H1 (cell line): ENCODE measurements around the gene FLRT1. TPM values are rescaled to one million over a fixed set of nuclear protein-coding genes. Genes with fewer than 3 reads are reported as not detected.
A peak's percentile ranks its signal among the peaks of the same experiment; 100 is the strongest.

Source experiments
- CTCF ChIA-PET: fragments of 300-600 bp; sonication (Branson Sonifier 250); formaldehyde crosslinking; loops from one replicate; lab custom pipeline; 2021; ENCODE audit not compliant: partially characterized antibody; lab: Charles Lee
- POLR2A ChIA-PET: fragments of 300-600 bp; sonication (Branson Sonifier 250); formaldehyde crosslinking; loops from one replicate; lab custom pipeline; 2021; ENCODE audit warnings: inconsistent platforms; ENCODE audit not compliant: partially characterized antibody; lab: Charles Lee
- DNase-seq, 2 experiments: peaks; one replicate each; pipeline versions ENCODE4 v3.0.0 to v3.0.0-alpha.2; 2010 to 2022; ENCODE audit warnings: low spot score in 2 of 2, low read depth in 1 of 2, mixed read lengths in 1 of 2
- FAIRE-seq: peaks from 2 replicates; lab custom pipeline; 2011; peaks lifted over from hg19 to GRCh38; lab: Jason Lieb, UNC
- H2AFZ ChIP-seq: 2 replicates; pipeline ENCODE4 v1.8.1; 2012; ENCODE audit warnings: low read length, inconsistent platforms
- H2AK5ac ChIP-seq: 2 replicates; pipeline ENCODE4 v1.6.1; 2013; ENCODE audit warnings: low read depth, low read length
- H2BK120ac ChIP-seq: replicated peaks from 2 replicates; pipeline ENCODE3; 2013; ENCODE audit warnings: low read depth, low read length, inconsistent platforms
- H2BK12ac ChIP-seq: 2 replicates; pipeline ENCODE4 v1.6.1; 2013; ENCODE audit warnings: low read depth, low read length
- H2BK15ac ChIP-seq: 2 replicates; pipeline ENCODE4 v1.6.1; 2013; ENCODE audit warnings: low read length
- H2BK20ac ChIP-seq: 2 replicates; pipeline ENCODE4 v1.6.1; 2013; ENCODE audit warnings: low read length
- H2BK5ac ChIP-seq: 2 replicates; pipeline ENCODE4 v1.6.1; 2013; ENCODE audit warnings: low read depth, low read length
- H3K14ac ChIP-seq: 2 replicates; pipeline ENCODE4 v1.6.1; 2013; ENCODE audit warnings: inconsistent platforms; ENCODE audit not compliant: insufficient read length
- H3K18ac ChIP-seq: 2 replicates; pipeline ENCODE4 v1.6.1; 2013; ENCODE audit warnings: low read length; ENCODE audit errors: extremely low read depth
- H3K23ac ChIP-seq: 2 replicates; pipeline ENCODE4 v1.6.1; 2013; ENCODE audit warnings: inconsistent platforms; ENCODE audit not compliant: insufficient read length
- H3K23me2 ChIP-seq: 2 replicates; pipeline ENCODE4 v1.6.1; 2013; ENCODE audit warnings: low read depth, low read length
- H3K27ac ChIP-seq: 2 replicates; pipeline ENCODE4 v1.6.1; 2011; ENCODE audit warnings: low read depth, low read length, inconsistent platforms
- H3K27me3 ChIP-seq, 4 experiments: replicated peaks in 1 of 4; 1 replicate in 1 of 4; 2 replicates in 3 of 4; pipeline versions ENCODE4 v1.6.1 to v1.8.1; 2011 to 2013; ENCODE audit warnings: low read length in 3 of 4, mild to moderate bottlenecking in 3 of 4, inconsistent platforms in 2 of 4, mixed read lengths in 2 of 4, moderate library complexity in 1 of 4; ENCODE audit not compliant: control insufficient read depth in 3 of 4, insufficient read depth in 3 of 4; ENCODE audit errors: extremely low read depth in 1 of 4
- H3K36me3 ChIP-seq, 4 experiments: 2 replicates each; pipeline versions ENCODE4 v1.6.1 to v1.8.1; 2011 to 2013; ENCODE audit warnings: mild to moderate bottlenecking in 4 of 4, low read length in 3 of 4, moderate library complexity in 2 of 4, control low read depth in 1 of 4, inconsistent platforms in 1 of 4; ENCODE audit not compliant: insufficient read depth in 4 of 4, control insufficient read depth in 2 of 4
- H3K4ac ChIP-seq: replicated peaks from 2 replicates; pipeline ENCODE3; 2013; ENCODE audit warnings: low read length, low read depth, mixed read lengths, inconsistent platforms; ENCODE audit not compliant: insufficient read length
- H3K4me1 ChIP-seq, 4 experiments: replicated peaks in 1 of 4; 1 replicate in 1 of 4; 2 replicates in 3 of 4; pipeline versions ENCODE4 v1.6.1 to v1.8.1; 2011 to 2013; ENCODE audit warnings: low read length in 3 of 4, inconsistent platforms in 2 of 4, mixed read lengths in 1 of 4; ENCODE audit not compliant: insufficient read depth in 4 of 4, control insufficient read depth in 3 of 4
- H3K4me2 ChIP-seq, 2 experiments: 2 replicates each; pipeline versions ENCODE4 v1.6.1 to v1.8.1; 2011 to 2013; ENCODE audit warnings: low read depth in 2 of 2, low read length in 2 of 2, control low read depth in 1 of 2, inconsistent platforms in 1 of 2, mild to moderate bottlenecking in 1 of 2; ENCODE audit not compliant: insufficient read depth in 1 of 2
- H3K4me3 ChIP-seq, 4 experiments: fragments of 200-600, 300-600 bp in 1 of 4; sonication (generic), shearing (Covaris generic), sonication (Bioruptor Twin) in 1 of 4; 2 replicates each; pipeline versions ENCODE4 v1.5.1 to v1.8.1; 2011 to 2016; ENCODE audit warnings: low read length in 4 of 4, low read depth in 3 of 4, control low read depth in 2 of 4, inconsistent platforms in 2 of 4, mild to moderate bottlenecking in 2 of 4, mixed read lengths in 1 of 4, moderate library complexity in 1 of 4; ENCODE audit not compliant: insufficient read depth in 2 of 4; ENCODE audit errors: extremely low read depth in 1 of 4
- H3K56ac ChIP-seq: replicated peaks from 2 replicates; pipeline ENCODE3; 2013; ENCODE audit warnings: low read depth, mild to moderate bottlenecking, mixed read lengths, low read length, inconsistent platforms; ENCODE audit not compliant: insufficient read length
- H3K79me1 ChIP-seq: 2 replicates; pipeline ENCODE4 v1.6.1; 2013; ENCODE audit warnings: low read depth, low read length, control low read depth
- H3K79me2 ChIP-seq, 2 experiments: 2 replicates each; pipeline versions ENCODE4 v1.6.1 to v1.8.1; 2012 to 2013; ENCODE audit warnings: low read length in 2 of 2, mild to moderate bottlenecking in 2 of 2, inconsistent platforms in 1 of 2; ENCODE audit not compliant: insufficient read depth in 2 of 2, control insufficient read depth in 1 of 2
- H3K9ac ChIP-seq, 4 experiments: replicated peaks in 1 of 4; 1 replicate in 1 of 4; 2 replicates in 3 of 4; pipeline versions ENCODE4 v1.6.1 to v1.8.1; 2011 to 2013; ENCODE audit warnings: low read depth in 3 of 4, low read length in 3 of 4, control low read depth in 2 of 4, mild to moderate bottlenecking in 2 of 4, moderate library complexity in 2 of 4, inconsistent platforms in 1 of 4; ENCODE audit errors: extremely low read depth in 1 of 4
- H3K9me3 ChIP-seq, 2 experiments: 2 replicates each; pipeline versions ENCODE4 v1.6.1 to v1.8.1; 2012 to 2013; ENCODE audit warnings: mild to moderate bottlenecking in 2 of 2, moderate library complexity in 2 of 2, control low read depth in 1 of 2, inconsistent platforms in 1 of 2, low read depth in 1 of 2, low read length in 1 of 2, mixed read lengths in 1 of 2; ENCODE audit not compliant: insufficient read depth in 2 of 2
- H4K20me1 ChIP-seq, 2 experiments: replicated peaks in 1 of 2; 2 replicates each; pipeline versions ENCODE3 to v1.8.1; 2011 to 2013; ENCODE audit warnings: inconsistent platforms in 2 of 2, low read length in 2 of 2, mild to moderate bottlenecking in 1 of 2; ENCODE audit not compliant: insufficient read depth in 2 of 2, control insufficient read depth in 1 of 2
- H4K5ac ChIP-seq: 2 replicates; pipeline ENCODE4 v1.6.1; 2013; ENCODE audit warnings: low read length, low read depth, mixed read lengths, inconsistent platforms; ENCODE audit not compliant: insufficient read length
- H4K8ac ChIP-seq: 2 replicates; pipeline ENCODE4 v1.8.0; 2013; ENCODE audit warnings: mild to moderate bottlenecking, moderate library complexity, low read length, inconsistent platforms; ENCODE audit not compliant: insufficient read depth; ENCODE audit errors: extremely low read depth
- H4K91ac ChIP-seq: replicated peaks from 2 replicates; pipeline ENCODE3; 2013; ENCODE audit warnings: low read length, mixed read lengths, inconsistent platforms; ENCODE audit not compliant: insufficient read length
- EP300 ChIP-seq, 2 experiments: IDR thresholded peaks; 1 replicate in 1 of 2; 2 replicates in 1 of 2; pipeline ENCODE4 v1.6.1; 2011 to 2012; ENCODE audit warnings: low read depth in 2 of 2, low read length in 2 of 2, mild to moderate bottlenecking in 2 of 2, borderline replicate concordance in 1 of 2, inconsistent platforms in 1 of 2, moderate library complexity in 1 of 2
- KDM1A ChIP-seq: fragments of 200-600, 300-600 bp; sonication (generic); IDR thresholded peaks from 2 replicates; pipeline ENCODE4 v1.7.1; 2016; ENCODE audit warnings: mild to moderate bottlenecking, low read length, borderline replicate concordance
- TAF1 ChIP-seq: IDR thresholded peaks from 2 replicates; pipeline ENCODE4 v1.6.1; 2011; ENCODE audit warnings: mild to moderate bottlenecking, low read depth, low read length
- WGBS, 2 experiments: shearing (Covaris generic) in 1 of 2; methylation state at CpG; one replicate each; pipeline versions ENCODE4 v1.1.6 to v1.1.7; 2013 to 2015; ENCODE audit warnings: low lambda C conversion rate in 2 of 2, mixed read lengths in 2 of 2, inconsistent platforms in 1 of 2, low coverage in 1 of 2, missing lambda C conversion rate in 1 of 2; ENCODE audit not compliant: insufficient replicate concordance in 2 of 2, insufficient coverage in 1 of 2, insufficient read length in 1 of 2; ENCODE audit errors: extremely low coverage in 1 of 2, missing lambda C conversion rate in 1 of 2; 5-methylcytosine and 5-hydroxymethylcytosine counted together
- polyA plus RNA-seq, 7 experiments: library from polyadenylated mRNA; depleted of rRNA in 3 of 7; stranded (reverse) in 5 of 7; unstranded in 2 of 7; fragments of >200 nt in 5 of 7; fragments of 200-250 nt in 2 of 7; gene quantifications; 1 replicate in 5 of 7; 2 replicates in 1 of 7; 4 replicates in 1 of 7; pipeline versions ENCODE4 v1.2.1 to v1.2.3, GENCODE V29; 2011 to 2013; ENCODE audit warnings: missing spikeins in 2 of 7, mixed read lengths in 2 of 7
- total RNA-seq: library from RNA; stranded (reverse); fragmentation: NEBNext Ultra II Directional; extraction: Animal tissue kit (Norgen Biotek cat#: 25700); gene quantifications from 2 replicates; pipeline ENCODE4 v1.2.1, GENCODE V29; 2021

Gene FLRT1
- total and polyA plus RNA-seq, 2 of the 8 experiments (the other 6 are each of a cell fraction or from before 2014, with no cell fraction given): 0.14 to 0.28 TPM

DNA sequence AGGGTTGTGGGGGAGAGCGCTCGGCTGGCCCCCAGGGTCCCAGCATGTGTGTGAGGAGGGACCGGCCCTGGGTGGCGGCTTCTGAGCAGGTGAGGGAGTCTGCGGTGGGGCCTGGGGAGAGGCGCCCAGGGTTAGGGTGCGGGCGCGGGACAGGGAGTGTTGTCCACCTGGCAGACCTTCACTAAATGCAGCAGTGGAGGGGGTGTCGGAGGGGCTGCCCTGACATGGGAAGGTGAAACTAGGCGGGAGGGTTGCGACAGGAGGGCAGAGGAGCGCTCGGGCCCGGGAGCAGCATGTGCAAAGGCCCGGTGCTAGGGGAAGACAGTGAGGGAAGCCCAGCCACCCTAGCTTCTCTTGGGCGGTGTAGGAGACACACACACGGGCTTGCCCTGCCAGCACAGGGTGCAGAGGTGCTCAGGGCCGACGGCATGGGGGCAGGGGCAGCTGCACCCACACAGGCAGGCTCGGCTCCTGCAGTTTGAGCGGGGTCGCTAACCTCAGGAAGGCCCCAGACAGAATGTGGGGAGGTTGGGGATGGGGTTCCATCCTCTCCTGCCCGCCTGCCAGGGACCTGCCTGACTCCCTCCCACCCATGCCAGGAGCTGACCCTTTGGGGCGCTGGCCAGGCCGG is 27.3 kb upstream of the FLRT1 start:
- FAIRE-seq (no peak), DNase-seq (no peak)
- POLR2A ChIA-PET: interaction anchor here (0.8 to 2.7 kb wide), 8 partner anchors 8 to 173 kb away, joined by 3 to 8 read pairs (median 4); no protein-coding TSS in a partner anchor
- H2BK20ac ChIP-seq: no peak overlapping the region
- H3K79me1 ChIP-seq: no peaks in the 10 kb centered on the region; the same call in 1 of the 2 replicates
- H4K5ac ChIP-seq: no peak overlapping the region
- 89% methylated on average over 26 of the region's 26 CpGs; no CpG with 5 or more reads in 1 of the 2 experiments for WGBS, 2 experiments
- no peak overlapping the region for H3K27ac ChIP-seq
- H3K4me1 ChIP-seq: peaks cover 0 to 15% (median 10%) of the 10 kb centered on the region in 4 experiments; a peak in 5 of 7 replicates
- H4K91ac ChIP-seq: no peak overlapping the region
- no peak overlapping the region for H3K14ac ChIP-seq
- H2AFZ ChIP-seq: no peak overlapping the region
- H3K79me2 ChIP-seq: no peaks in the 10 kb centered on the region
- H3K4ac ChIP-seq: no peak overlapping the region
- peaks cover 0 to 6% of the 10 kb centered on the region in 2 experiments; a peak in 1 of 4 replicates for H3K9me3 ChIP-seq
- H3K56ac ChIP-seq: no peak overlapping the region
- no peak overlapping the region for H2BK5ac ChIP-seq
- H4K20me1 ChIP-seq: peaks cover 1 to 2% of the 10 kb centered on the region in 2 experiments
- H2AK5ac ChIP-seq: no peak overlapping the region
- H3K18ac ChIP-seq: no peak overlapping the region; the same call in 1 of the 2 replicates
- H2BK120ac ChIP-seq: no peak overlapping the region
- peak overlapping the region; percentile 11; the same call in 1 of the 2 replicates for H2BK12ac ChIP-seq
- no peak overlapping the region for H4K8ac ChIP-seq
- H3K36me3 ChIP-seq: no peaks in the 10 kb centered on the region
- H3K23me2 ChIP-seq: peaks cover 21% of the 10 kb centered on the region; the same call in 1 of the 2 replicates
- TF ChIP-seq KDM1A (0 out of 2 replicates have a peak, but pooled peaks have one; percentile 41), EP300 (IDR thresholded peaks at IDR 0.05; ENCODE audit: borderline replicate concordance in 1 of 2, low read depth in 2 of 2, low read length in 2 of 2) (no peak), TAF1 (0 out of 2 replicates have a peak, but pooled peaks have one; percentile 9)
- H3K4me2 ChIP-seq: peak overlapping the region; percentile 79 to 86
- no peak overlapping the region for H3K9ac ChIP-seq
- CTCF ChIA-PET: interaction anchor here (0.6 to 6.3 kb wide), 17 partner anchors 8 to 173 kb away, joined by 3 to 43 read pairs (median 4); no protein-coding TSS in a partner anchor
- H2BK15ac ChIP-seq: 0 out of 2 replicates have a peak overlapping the region, but pooled peaks have one; percentile 72
- H3K27me3 ChIP-seq: peaks cover 28 to 93% (median 74%) of the 10 kb centered on the region in 4 experiments
- no peak overlapping the region for H3K23ac ChIP-seq
- H3K4me3 ChIP-seq: peak overlapping the region in 1 of 4 experiments; percentile 57; a peak in 2 of 8 replicates
